AG09319 (cell line): Measurements from ENCODE around the gene FBLN5.

Source experiments
- DNase-seq: peaks from one replicate; pipeline ENCODE4 v3.0.0-alpha.2; 2010; ENCODE audit warnings: low read depth; ENCODE audit errors: extremely low read depth
- TF ChIP-seq, protein P1 (sequence below): IDR thresholded peaks from 2 replicates; pipeline ENCODE4 v1.5.1; 2011; ENCODE audit warnings: low read depth, mild to moderate bottlenecking, inconsistent platforms, low read length, moderate library complexity

Gene FBLN5

DNA sequence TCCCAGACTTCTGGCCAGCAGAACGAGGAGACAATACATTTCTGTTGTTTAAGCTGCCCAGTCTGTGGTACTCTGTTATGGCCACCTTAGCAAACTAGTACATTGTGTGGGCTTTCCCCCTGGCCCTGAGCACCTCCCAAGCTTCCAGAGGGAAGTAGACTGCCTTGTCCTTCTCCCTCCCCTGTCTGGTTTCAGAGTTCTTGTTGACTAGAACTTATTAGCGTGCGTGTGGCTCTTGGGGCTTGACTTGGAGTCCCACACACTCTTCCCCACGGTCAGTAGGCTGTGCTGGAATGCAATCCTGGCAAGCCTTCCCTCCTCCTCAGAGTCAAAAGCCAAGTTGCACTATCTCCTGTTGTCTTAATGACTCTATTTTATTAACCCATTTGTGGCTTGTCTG, 27.7 kb downstream of the FBLN5 start:
- DNase-seq = peak; percentile 44

DNA sequence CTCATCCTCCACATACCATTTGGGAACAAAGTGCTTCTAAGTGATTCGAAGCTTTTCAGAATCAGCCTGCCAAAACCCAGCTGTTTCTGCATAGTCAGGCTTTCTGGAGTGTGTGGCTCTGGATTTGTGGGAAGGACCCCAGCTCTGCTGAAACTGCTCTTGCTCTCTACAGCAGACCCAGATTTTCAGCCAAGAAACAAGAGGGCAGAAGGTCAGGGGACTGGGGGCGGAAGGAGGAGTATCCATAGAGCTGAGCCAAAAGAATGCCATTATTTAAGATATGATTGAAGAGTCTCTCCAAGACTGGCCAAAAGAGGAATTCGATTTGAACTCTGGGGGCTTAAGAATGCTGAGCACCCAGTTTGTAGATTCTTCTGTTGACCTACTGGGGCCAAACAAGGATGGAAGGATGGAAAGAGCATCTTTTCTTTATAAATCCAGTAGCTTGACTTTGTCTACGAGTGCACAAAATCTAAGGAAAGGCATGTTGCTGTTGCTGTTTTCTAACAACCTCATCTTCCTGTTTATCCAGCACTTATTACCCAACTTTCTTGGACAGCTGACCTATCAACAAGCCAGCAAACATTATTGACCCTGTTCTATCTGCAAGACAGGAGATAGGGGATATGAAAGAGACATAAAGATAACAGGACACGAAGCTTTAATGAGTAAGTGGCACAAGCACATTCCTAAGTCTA, 29.2 kb downstream of the FBLN5 start:
- TF ChIP-seq, protein P1, sequence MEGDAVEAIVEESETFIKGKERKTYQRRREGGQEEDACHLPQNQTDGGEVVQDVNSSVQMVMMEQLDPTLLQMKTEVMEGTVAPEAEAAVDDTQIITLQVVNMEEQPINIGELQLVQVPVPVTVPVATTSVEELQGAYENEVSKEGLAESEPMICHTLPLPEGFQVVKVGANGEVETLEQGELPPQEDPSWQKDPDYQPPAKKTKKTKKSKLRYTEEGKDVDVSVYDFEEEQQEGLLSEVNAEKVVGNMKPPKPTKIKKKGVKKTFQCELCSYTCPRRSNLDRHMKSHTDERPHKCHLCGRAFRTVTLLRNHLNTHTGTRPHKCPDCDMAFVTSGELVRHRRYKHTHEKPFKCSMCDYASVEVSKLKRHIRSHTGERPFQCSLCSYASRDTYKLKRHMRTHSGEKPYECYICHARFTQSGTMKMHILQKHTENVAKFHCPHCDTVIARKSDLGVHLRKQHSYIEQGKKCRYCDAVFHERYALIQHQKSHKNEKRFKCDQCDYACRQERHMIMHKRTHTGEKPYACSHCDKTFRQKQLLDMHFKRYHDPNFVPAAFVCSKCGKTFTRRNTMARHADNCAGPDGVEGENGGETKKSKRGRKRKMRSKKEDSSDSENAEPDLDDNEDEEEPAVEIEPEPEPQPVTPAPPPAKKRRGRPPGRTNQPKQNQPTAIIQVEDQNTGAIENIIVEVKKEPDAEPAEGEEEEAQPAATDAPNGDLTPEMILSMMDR = no peak
- DNase-seq = no peak

More for the DNA sequence above, 27.7 kb downstream of the FBLN5 start:
- TF ChIP-seq, protein P1 = no peak

DNA sequence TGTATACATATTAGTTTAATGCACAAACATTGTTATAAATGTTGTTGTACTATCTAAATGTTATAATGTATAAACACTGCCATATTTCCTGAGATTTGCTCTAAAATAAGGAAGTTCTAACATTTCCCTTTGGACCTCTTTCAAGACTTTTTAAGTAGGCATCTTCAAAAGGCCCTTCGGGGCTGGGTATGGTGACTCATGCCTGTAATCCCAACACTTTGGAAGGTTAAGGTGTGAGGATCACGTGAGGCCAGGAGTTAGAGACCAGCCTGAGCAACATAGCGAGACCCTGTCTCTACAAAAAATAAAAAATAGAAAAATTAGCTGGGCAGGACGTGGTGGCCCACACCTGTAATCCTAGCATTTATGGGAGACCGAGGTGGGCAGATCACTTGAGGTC, 35.5 kb downstream of the FBLN5 start:
- DNase-seq = no peak
- TF ChIP-seq, protein P1 = no peak

DNA sequence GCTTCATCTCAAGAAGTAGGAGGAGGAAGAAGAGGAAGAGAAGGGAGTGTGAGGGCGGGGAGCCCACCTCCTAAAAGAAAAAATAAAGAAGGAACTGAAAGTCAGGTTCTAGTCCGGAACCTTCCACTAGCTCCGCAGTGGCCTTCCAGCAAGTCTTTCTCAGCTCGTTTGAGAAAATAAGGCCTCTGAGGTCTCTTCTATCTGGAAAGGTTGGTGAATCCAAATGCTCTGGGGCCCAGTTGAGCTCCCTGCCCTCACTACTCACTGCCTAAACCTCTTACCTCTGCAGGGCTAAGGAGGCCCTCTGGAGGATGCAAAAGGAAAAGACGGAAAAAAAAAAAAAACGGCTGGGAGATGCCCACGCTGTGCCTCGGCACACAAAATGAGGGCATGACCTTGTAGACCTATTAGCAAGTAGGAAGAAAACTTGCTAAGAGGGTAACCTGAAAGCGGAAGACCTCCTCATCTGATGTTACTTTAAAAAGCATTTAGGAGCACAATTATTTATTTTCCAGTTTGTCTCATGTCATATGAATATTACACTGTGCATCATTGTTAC, 35.9 kb downstream of the FBLN5 start:
- DNase-seq = no peak
- TF ChIP-seq, protein P1 = peak; percentile 51

DNA sequence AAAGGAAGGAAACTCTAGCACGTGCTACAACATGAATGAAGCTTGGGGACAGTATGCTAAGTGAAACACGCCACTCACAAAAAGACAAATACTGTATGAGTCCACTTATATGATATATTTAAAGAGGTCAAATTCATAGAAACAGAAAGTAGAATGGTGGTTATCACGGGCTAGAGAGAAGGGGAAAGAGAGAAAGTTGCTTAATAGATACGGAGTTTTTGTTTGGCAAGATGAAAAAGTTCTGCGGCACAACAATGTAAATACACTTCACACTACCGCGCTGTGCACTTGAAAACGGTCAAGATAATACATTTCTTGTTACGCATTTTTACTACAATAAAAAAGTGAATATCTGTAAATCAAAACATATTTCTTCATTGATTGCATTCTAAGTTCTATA, 37.3 kb downstream of the FBLN5 start:
- TF ChIP-seq, protein P1 = no peak
- DNase-seq = no peak

DNA sequence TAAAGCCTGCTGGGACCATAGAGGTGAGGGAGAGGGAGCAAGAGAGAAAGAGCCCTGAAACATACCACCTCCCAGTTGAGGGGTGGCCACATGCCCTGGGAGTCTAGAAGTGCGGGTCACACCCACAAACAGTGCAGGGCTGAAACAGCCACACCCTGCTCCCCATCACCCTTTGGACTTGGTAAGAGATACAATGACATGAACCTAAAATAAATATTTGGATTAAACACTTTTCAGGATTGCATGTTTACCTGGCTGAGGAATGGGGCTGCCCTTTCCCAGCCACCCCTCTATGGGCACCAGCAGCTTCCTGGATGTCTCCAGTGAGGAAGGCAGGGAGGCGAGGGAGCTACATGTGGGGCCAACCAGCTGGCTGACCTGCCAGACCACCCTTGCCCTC, 41.1 kb downstream of the FBLN5 start:
- DNase-seq = no peak
- TF ChIP-seq, protein P1 = no peak

DNA sequence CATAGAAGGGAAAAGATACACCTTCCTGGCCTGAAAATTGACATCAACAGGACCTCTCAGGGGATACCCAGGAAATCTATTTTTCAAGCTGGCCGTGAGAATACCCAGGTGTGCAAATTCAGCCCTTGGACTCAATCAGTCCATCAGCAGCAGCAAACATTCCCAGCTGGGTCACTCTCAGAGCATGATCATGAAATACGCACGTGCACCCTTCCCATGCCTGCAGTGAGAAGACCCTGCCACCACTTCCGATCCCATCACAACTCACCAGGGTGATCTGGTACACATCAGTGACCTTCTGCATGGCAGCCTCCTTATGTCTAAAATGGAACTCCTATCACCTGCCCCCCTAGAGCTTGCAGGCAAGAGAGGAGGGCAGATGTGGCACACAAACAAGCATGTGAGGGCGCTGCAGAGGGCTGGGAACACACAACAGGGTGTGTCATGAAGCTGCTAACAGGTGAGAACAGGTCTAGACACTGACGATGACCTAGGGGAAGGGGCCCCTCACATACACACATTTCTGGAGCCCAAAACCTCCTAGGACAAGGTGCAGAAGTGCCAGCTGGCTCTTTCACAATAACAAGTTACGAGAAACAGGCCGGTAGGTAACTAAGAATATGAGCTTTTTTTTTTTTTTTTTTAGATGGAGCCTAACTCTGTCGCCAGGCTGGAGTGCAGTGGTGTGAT, 42.4 kb downstream of the FBLN5 start:
- no peak for DNase-seq
- TF ChIP-seq, protein P1 = no peak
